ENCODE data around the gene OR8U1.
"Not testable (repeated sequence)": the region's sequence is repeated elsewhere in the genome, so short reads cannot be mapped to it uniquely, and the experiment has no call there.

OR8U1 gene

GRCh38 chr11:56375324-56375723 lies at the start of gene OR8U1:
TSS of gene OR8U1 (plus strand) at chr11:56375624. CDS start at chr11:56375624, 0 bp downstream.
- H3K4me1 ChIP-seq (ENCODE audit: control insufficient read depth, insufficient read depth, low read length), result no peaks in the 10 kb centered on the region
- no peak within 1 kb of the TSS for H3K27ac ChIP-seq (ENCODE audit: low read depth, low read length)
- H3K36me3 ChIP-seq (ENCODE audit: control insufficient read depth, insufficient read depth, low read length), result no peaks in the 10 kb centered on the region
- H3K27me3 ChIP-seq (ENCODE audit: control insufficient read depth, insufficient read depth, low read length), result no peaks in the 10 kb centered on the region
- no peak within 1 kb of the TSS for H3K4me3 ChIP-seq (ENCODE audit: low read depth, low read length)
- no peaks in the 10 kb centered on the region for H3K9me3 ChIP-seq (ENCODE audit: control insufficient read depth, insufficient read depth, low read length)
- no peak within 1 kb of the TSS for H3K9ac ChIP-seq (ENCODE audit: low read depth, low read length)

- H3K9ac ChIP-seq (ENCODE audit: low read depth, low read length), result no peak overlapping the region
- no peaks in the 10 kb centered on the region for H3K27me3 ChIP-seq (ENCODE audit: control insufficient read depth, insufficient read depth, low read length)
- H3K4me3 ChIP-seq (ENCODE audit: low read depth, low read length), result no peak overlapping the region
- peaks cover 6% of the 10 kb centered on the region for H3K9me3 ChIP-seq (ENCODE audit: control insufficient read depth, insufficient read depth, low read length)
- no peak overlapping the region for H3K27ac ChIP-seq (ENCODE audit: low read depth, low read length)
- no peaks in the 10 kb centered on the region for H3K36me3 ChIP-seq (ENCODE audit: control insufficient read depth, insufficient read depth, low read length)
- H3K4me1 ChIP-seq (ENCODE audit: control insufficient read depth, insufficient read depth, low read length), result no peaks in the 10 kb centered on the region
These were observed 43.4 kb upstream of the OR8U1 start for GRCh38 chr11:56331861-56332491.

- H3K9ac ChIP-seq (ENCODE audit: low read depth, low read length), result no peak overlapping the region
- H3K27me3 ChIP-seq (ENCODE audit: control insufficient read depth, insufficient read depth, low read length), result no peaks in the 10 kb centered on the region
- peaks cover 8% of the 10 kb centered on the region for H3K4me1 ChIP-seq (ENCODE audit: control insufficient read depth, insufficient read depth, low read length)
- no peak overlapping the region for H3K27ac ChIP-seq (ENCODE audit: low read depth, low read length)
- peaks cover 9% of the 10 kb centered on the region for H3K9me3 ChIP-seq (ENCODE audit: control insufficient read depth, insufficient read depth, low read length)
- H3K36me3 ChIP-seq (ENCODE audit: control insufficient read depth, insufficient read depth, low read length), result no peaks in the 10 kb centered on the region
- no peak overlapping the region for H3K4me3 ChIP-seq (ENCODE audit: low read depth, low read length)
These were observed 42.3 kb upstream of the OR8U1 start for GRCh38 chr11:56333156-56333555.

GRCh38 chr11:56340289-56340688 lies 35.1 kb upstream of the OR8U1 start:
- Histone ChIP-seq H3K9me3 (ENCODE audit: control insufficient read depth, insufficient read depth, low read length) (peaks cover 9% of the 10 kb centered on the region), H3K9ac (ENCODE audit: low read depth, low read length) (no peak overlapping the region), H3K4me1 (ENCODE audit: control insufficient read depth, insufficient read depth, low read length) (peaks cover 21% of the 10 kb centered on the region), H3K4me3 (ENCODE audit: low read depth, low read length) (no peak overlapping the region), H3K36me3 (ENCODE audit: control insufficient read depth, insufficient read depth, low read length) (no peaks in the 10 kb centered on the region), H3K27me3 (ENCODE audit: control insufficient read depth, insufficient read depth, low read length) (no peaks in the 10 kb centered on the region), H3K27ac (ENCODE audit: low read depth, low read length) (no peak overlapping the region)

GRCh38 chr11:56345739-56346138 lies 29.7 kb upstream of the OR8U1 start, which contains the start of gene OR8K1:
TSS of gene OR8K1 (plus strand) at chr11:56346039. CDS start at chr11:56346039, 0 bp downstream.
- Histone ChIP-seq H3K9me3 (ENCODE audit: control insufficient read depth, insufficient read depth, low read length) (no peaks in the 10 kb centered on the region), H3K36me3 (ENCODE audit: control insufficient read depth, insufficient read depth, low read length) (no peaks in the 10 kb centered on the region), H3K9ac (ENCODE audit: low read depth, low read length) (no peak within 1 kb of the TSS), H3K4me1 (ENCODE audit: control insufficient read depth, insufficient read depth, low read length) (peaks cover 13% of the 10 kb centered on the region; the same call in 1 of the 2 replicates), H3K4me3 (ENCODE audit: low read depth, low read length) (no peak within 1 kb of the TSS), H3K27me3 (ENCODE audit: control insufficient read depth, insufficient read depth, low read length) (no peaks in the 10 kb centered on the region), H3K27ac (ENCODE audit: low read depth, low read length) (no peak within 1 kb of the TSS)

GRCh38 chr11:56353991-56354390 lies 21.4 kb upstream of the OR8U1 start, which contains the start of gene OR8J1:
TSS of gene OR8J1 (plus strand) at chr11:56354291. CDS start at chr11:56360247, 5,956 bp downstream.
- H3K4me3 ChIP-seq (ENCODE audit: low read depth, low read length), result no peak within 1 kb of the TSS
- H3K27me3 ChIP-seq (ENCODE audit: control insufficient read depth, insufficient read depth, low read length), result no peaks in the 10 kb centered on the region
- no peaks in the 10 kb centered on the region for H3K36me3 ChIP-seq (ENCODE audit: control insufficient read depth, insufficient read depth, low read length)
- H3K27ac ChIP-seq (ENCODE audit: low read depth, low read length), result no peak within 1 kb of the TSS
- H3K4me1 ChIP-seq (ENCODE audit: control insufficient read depth, insufficient read depth, low read length), result no peaks in the 10 kb centered on the region
- H3K9ac ChIP-seq (ENCODE audit: low read depth, low read length), result no peak within 1 kb of the TSS
- no peaks in the 10 kb centered on the region for H3K9me3 ChIP-seq (ENCODE audit: control insufficient read depth, insufficient read depth, low read length)

- Histone ChIP-seq H3K27me3 (ENCODE audit: control insufficient read depth, insufficient read depth, low read length) (no peaks in the 10 kb centered on the region), H3K9ac (ENCODE audit: low read depth, low read length) (no peak overlapping the region)
These were observed 4.7 kb downstream of the OR8U1 start for GRCh38 chr11:56380120-56380519.

GRCh38 chr11:56394381-56394780 lies 19.0 kb downstream of the OR8U1 start:
- Histone ChIP-seq H3K36me3 (ENCODE audit: control insufficient read depth, insufficient read depth, low read length) (no peaks in the 10 kb centered on the region), H3K4me1 (ENCODE audit: control insufficient read depth, insufficient read depth, low read length) (no peaks in the 10 kb centered on the region), H3K4me3 (ENCODE audit: low read depth, low read length) (no peak overlapping the region), H3K9ac (ENCODE audit: low read depth, low read length) (no peak overlapping the region), H3K27ac (ENCODE audit: low read depth, low read length) (no peak overlapping the region), H3K9me3 (ENCODE audit: control insufficient read depth, insufficient read depth, low read length) (no peaks in the 10 kb centered on the region), H3K27me3 (ENCODE audit: control insufficient read depth, insufficient read depth, low read length) (no peaks in the 10 kb centered on the region)

More at GRCh38 chr11:56380120-56380519, 4.7 kb downstream of the OR8U1 start:
- no peaks in the 10 kb centered on the region for H3K4me1 ChIP-seq (ENCODE audit: control insufficient read depth, insufficient read depth, low read length)
- no peak overlapping the region for H3K4me3 ChIP-seq (ENCODE audit: low read depth, low read length)
- no peaks in the 10 kb centered on the region for H3K36me3 ChIP-seq (ENCODE audit: control insufficient read depth, insufficient read depth, low read length)
- no peak overlapping the region for H3K27ac ChIP-seq (ENCODE audit: low read depth, low read length)
- no peaks in the 10 kb centered on the region for H3K9me3 ChIP-seq (ENCODE audit: control insufficient read depth, insufficient read depth, low read length)

GRCh38 chr11:56396047-56396446 lies 20.6 kb downstream of the OR8U1 start:
- Histone ChIP-seq H3K9me3 (ENCODE audit: control insufficient read depth, insufficient read depth, low read length) (no peaks in the 10 kb centered on the region), H3K27me3 (ENCODE audit: control insufficient read depth, insufficient read depth, low read length) (no peaks in the 10 kb centered on the region), H3K4me1 (ENCODE audit: control insufficient read depth, insufficient read depth, low read length) (no peaks in the 10 kb centered on the region), H3K36me3 (ENCODE audit: control insufficient read depth, insufficient read depth, low read length) (no peaks in the 10 kb centered on the region), H3K4me3 (ENCODE audit: low read depth, low read length) (no peak overlapping the region), H3K27ac (ENCODE audit: low read depth, low read length) (no peak overlapping the region), H3K9ac (ENCODE audit: low read depth, low read length) (no peak overlapping the region)

GRCh38 chr11:56401858-56402461 lies 26.5 kb downstream of the OR8U1 start:
- not testable (repeated sequence) for H3K36me3 ChIP-seq (ENCODE audit: control insufficient read depth, insufficient read depth, low read length); H3K9me3 ChIP-seq (ENCODE audit: control insufficient read depth, insufficient read depth, low read length); H3K4me3 ChIP-seq (ENCODE audit: low read depth, low read length); H3K27me3 ChIP-seq (ENCODE audit: control insufficient read depth, insufficient read depth, low read length); H3K27ac ChIP-seq (ENCODE audit: low read depth, low read length); H3K9ac ChIP-seq (ENCODE audit: low read depth, low read length); H3K4me1 ChIP-seq (ENCODE audit: control insufficient read depth, insufficient read depth, low read length)

GRCh38 chr11:56404393-56404792 lies 29.0 kb downstream of the OR8U1 start:
- Histone ChIP-seq H3K27ac (ENCODE audit: low read depth, low read length) (no peak overlapping the region), H3K4me3 (ENCODE audit: low read depth, low read length) (no peak overlapping the region), H3K9ac (ENCODE audit: low read depth, low read length) (no peak overlapping the region), H3K9me3 (ENCODE audit: control insufficient read depth, insufficient read depth, low read length) (no peaks in the 10 kb centered on the region; the same call in 1 of the 2 replicates), H3K27me3 (ENCODE audit: control insufficient read depth, insufficient read depth, low read length) (no peaks in the 10 kb centered on the region), H3K36me3 (ENCODE audit: control insufficient read depth, insufficient read depth, low read length) (no peaks in the 10 kb centered on the region), H3K4me1 (ENCODE audit: control insufficient read depth, insufficient read depth, low read length) (no peaks in the 10 kb centered on the region)
